ENCODE results near the gene MMP28.

MMP28 gene

DNA sequence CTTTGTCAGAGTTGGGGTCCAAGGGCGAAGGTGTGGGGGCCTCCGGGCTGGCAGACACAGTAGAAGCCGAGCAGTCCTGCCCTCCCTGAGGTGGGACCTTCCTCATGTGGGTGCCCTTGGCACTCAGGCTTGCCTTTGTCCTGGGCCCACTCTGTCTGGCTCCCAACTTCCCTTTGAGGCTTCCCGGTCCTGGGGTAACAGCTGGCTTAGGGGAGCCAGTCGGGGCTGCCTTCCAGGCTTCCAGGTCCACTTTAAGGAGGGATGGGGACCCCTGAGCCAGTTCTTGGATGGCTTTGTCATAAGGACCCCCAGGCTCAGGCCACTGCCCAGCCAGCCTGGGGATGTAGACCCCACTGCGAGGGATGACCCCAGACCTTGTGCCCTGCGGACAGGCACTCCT is 50.2 kb downstream of the MMP28 start:
- Histone ChIP-seq H3K27me3 (ENCODE audit: control insufficient read depth, low read length) (peaks cover 20% of the 10 kb centered on the region), H3K79me2 (ENCODE audit: control insufficient read depth, low read length) (no peaks in the 10 kb centered on the region), H3F3A (ENCODE audit: control insufficient read depth, insufficient read depth) (no peaks in the 10 kb centered on the region), H3K9me3 (ENCODE audit: control insufficient read depth, insufficient read depth, low read length) (no peaks in the 10 kb centered on the region), H3K27ac (ENCODE audit: low read depth, low read length) (no peak overlapping the region), H3K4me1 (ENCODE audit: control insufficient read depth, low read length) (peaks cover 6% of the 10 kb centered on the region), H3K4me3 (ENCODE audit: low read length) (no peak overlapping the region), H3K4me2 (ENCODE audit: low read length) (no peak overlapping the region), H3K36me3 (ENCODE audit: control insufficient read depth, low read length) (no peaks in the 10 kb centered on the region), H4K20me1 (ENCODE audit: control insufficient read depth, insufficient read depth, low read depth, low read length) (no peaks in the 10 kb centered on the region), H3K9me2 (replicated peaks; ENCODE audit: control insufficient read depth, low read length) (no peaks in the 10 kb centered on the region)
- TF ChIP-seq CTCF (IDR thresholded peaks at IDR 0.05; ENCODE audit: low read depth, low read length, poor library complexity, severe bottlenecking) = no peak
- no peak for TF ChIP-seq EZH2phosphoT487 (IDR thresholded peaks at IDR 0.05; ENCODE audit: borderline replicate concordance, low read length)

- peaks cover 2% of the 10 kb centered on the region for H3K4me1 ChIP-seq (ENCODE audit: control insufficient read depth, low read length)
- no peak for TF ChIP-seq EZH2phosphoT487 (IDR thresholded peaks at IDR 0.05; ENCODE audit: borderline replicate concordance, low read length)
- TF ChIP-seq CTCF (IDR thresholded peaks at IDR 0.05; ENCODE audit: low read depth, low read length, poor library complexity, severe bottlenecking) = no peak
- no peaks in the 10 kb centered on the region for H3K9me3 ChIP-seq (ENCODE audit: control insufficient read depth, insufficient read depth, low read length)
- H3F3A ChIP-seq (ENCODE audit: control insufficient read depth, insufficient read depth) = no peaks in the 10 kb centered on the region
- no peaks in the 10 kb centered on the region for H4K20me1 ChIP-seq (ENCODE audit: control insufficient read depth, insufficient read depth, low read depth, low read length)
- no peak overlapping the region for H3K27ac ChIP-seq (ENCODE audit: low read depth, low read length)
- H3K27me3 ChIP-seq (ENCODE audit: control insufficient read depth, low read length) = peaks cover 16% of the 10 kb centered on the region
- no peaks in the 10 kb centered on the region for H3K36me3 ChIP-seq (ENCODE audit: control insufficient read depth, low read length)
- H3K9me2 ChIP-seq (replicated peaks; ENCODE audit: control insufficient read depth, low read length) = no peaks in the 10 kb centered on the region
- H3K79me2 ChIP-seq (ENCODE audit: control insufficient read depth, low read length) = no peaks in the 10 kb centered on the region
- H3K4me3 ChIP-seq (ENCODE audit: low read length) = no peak overlapping the region
- H3K4me2 ChIP-seq (ENCODE audit: low read length) = no peak overlapping the region
These were observed 50.6 kb downstream of the MMP28 start for GRCh38 chr17:35744830-35745229.

DNA sequence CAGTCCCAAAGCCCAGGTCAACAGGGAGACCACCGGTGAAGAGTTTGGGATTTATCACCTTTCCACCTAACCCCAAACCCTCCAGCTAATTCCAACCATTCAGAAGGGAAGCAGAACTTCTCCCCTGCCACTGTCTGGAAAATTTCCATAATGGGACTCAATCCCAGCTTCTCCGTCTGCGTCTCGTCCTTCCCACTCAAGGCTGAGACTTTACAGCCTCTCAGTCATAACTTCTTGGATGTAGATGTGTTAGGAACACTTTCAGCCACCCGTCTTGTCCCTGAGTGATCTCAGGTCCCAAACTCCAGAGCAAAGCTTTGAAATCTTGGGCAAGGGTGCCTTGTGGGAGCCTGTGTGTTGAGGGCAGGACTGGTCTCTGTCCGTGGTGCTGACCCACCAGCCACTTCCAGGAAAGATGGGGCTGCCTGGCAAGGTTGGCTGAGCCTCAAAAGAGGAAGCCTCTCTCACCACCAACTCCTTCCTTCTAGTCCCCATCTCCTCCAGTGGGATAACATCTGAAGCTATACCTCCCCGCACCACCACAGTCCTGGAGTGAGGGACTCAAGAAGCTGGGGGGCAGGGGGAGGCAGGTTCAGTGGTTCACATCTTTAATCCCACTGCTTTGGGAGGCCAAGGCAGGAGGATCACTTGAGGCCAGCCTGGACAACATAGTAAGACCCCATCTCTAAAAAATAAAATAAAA is 51.7 kb downstream of the MMP28 start:
- Histone ChIP-seq H3K27ac (ENCODE audit: low read depth, low read length) (no peak overlapping the region), H3K27me3 (ENCODE audit: control insufficient read depth, low read length) (peaks cover 9% of the 10 kb centered on the region)

More for the DNA sequence above, 51.7 kb downstream of the MMP28 start:
- Histone ChIP-seq H3F3A (ENCODE audit: control insufficient read depth, insufficient read depth) (no peaks in the 10 kb centered on the region), H4K20me1 (ENCODE audit: control insufficient read depth, insufficient read depth, low read depth, low read length) (no peaks in the 10 kb centered on the region), H3K79me2 (ENCODE audit: control insufficient read depth, low read length) (no peaks in the 10 kb centered on the region), H3K9me2 (replicated peaks; ENCODE audit: control insufficient read depth, low read length) (no peaks in the 10 kb centered on the region), H3K9me3 (ENCODE audit: control insufficient read depth, insufficient read depth, low read length) (no peaks in the 10 kb centered on the region), H3K36me3 (ENCODE audit: control insufficient read depth, low read length) (no peaks in the 10 kb centered on the region), H3K4me2 (ENCODE audit: low read length) (no peak overlapping the region), H3K4me1 (ENCODE audit: control insufficient read depth, low read length) (no peaks in the 10 kb centered on the region), H3K4me3 (ENCODE audit: low read length) (no peak overlapping the region)
- TF ChIP-seq EZH2phosphoT487 (IDR thresholded peaks at IDR 0.05; ENCODE audit: borderline replicate concordance, low read length) = no peak
- TF ChIP-seq CTCF (IDR thresholded peaks at IDR 0.05; ENCODE audit: low read depth, low read length, poor library complexity, severe bottlenecking) = no peak
